GM23338 (cell line): Measurements from ENCODE around the gene CD247. TPM values are rescaled to one million over a fixed set of nuclear protein-coding genes. Genes with fewer than 3 reads are reported as not detected.

Experiments
- ATAC-seq: fragments of 200-7000 bp; cut with Tn5 transposase; 3 replicates; pipeline ENCODE4 v1.9.1; 2020
- DNase-seq: peaks from one replicate; pipeline ENCODE4 v3.0.0-alpha.2; 2015; ENCODE audit warnings: low spot score
- H2AFZ ChIP-seq: fragments of 200-600 bp; sonication (generic); 2 replicates; pipeline ENCODE4 v1.8.0; 2016; ENCODE audit warnings: antibody characterized with exemption, mild to moderate bottlenecking, moderate library complexity
- H3F3A ChIP-seq: fragments of 200-600 bp; sonication (generic); replicated peaks from 2 replicates; pipeline ENCODE4 v1.8.0; 2017; ENCODE audit warnings: antibody characterized with exemption, mixed run types, low read depth
- H3K27ac ChIP-seq: fragments of 200-600 bp; sonication (generic); 2 replicates; pipeline ENCODE4 v1.6.1; 2016; ENCODE audit warnings: low read depth
- H3K27me3 ChIP-seq: fragments of 200-600 bp; sonication (generic); 2 replicates; pipeline ENCODE4 v1.8.0; 2016; ENCODE audit warnings: mild to moderate bottlenecking, mixed run types, moderate library complexity; ENCODE audit not compliant: insufficient read depth
- H3K36me3 ChIP-seq: fragments of 200-600 bp; sonication (generic); 2 replicates; pipeline ENCODE4 v1.8.0; 2016; ENCODE audit warnings: mild to moderate bottlenecking; ENCODE audit not compliant: insufficient read depth
- H3K4me1 ChIP-seq: fragments of 200-600 bp; sonication (generic); 2 replicates; pipeline ENCODE4 v1.8.0; 2016; ENCODE audit warnings: mild to moderate bottlenecking, moderate library complexity; ENCODE audit not compliant: insufficient read depth
- H3K4me2 ChIP-seq: fragments of 200-600 bp; sonication (generic); 2 replicates; pipeline ENCODE4 v1.7.1; 2017; ENCODE audit warnings: mixed run types
- H3K4me3 ChIP-seq: fragments of 200-600 bp; sonication (generic); 2 replicates; pipeline ENCODE4 v1.6.1; 2016; ENCODE audit warnings: mixed run types
- H3K79me2 ChIP-seq: fragments of 200-600 bp; sonication (generic); replicated peaks from 2 replicates; pipeline ENCODE4 v1.8.0; 2017; ENCODE audit warnings: mild to moderate bottlenecking; ENCODE audit not compliant: insufficient read depth
- H3K9me2 ChIP-seq: fragments of 200-600 bp; sonication (generic); 2 replicates; pipeline ENCODE4 v1.8.0; 2017; ENCODE audit not compliant: insufficient read depth
- H4K20me1 ChIP-seq: fragments of 200-600 bp; sonication (generic); replicated peaks from 2 replicates; pipeline ENCODE4 v1.8.0; 2017; ENCODE audit warnings: mild to moderate bottlenecking; ENCODE audit not compliant: insufficient read depth
- H3K27ac Mint-ChIP-seq: 2 replicates; pipeline ENCODE4 v1.8.0; 2020; ENCODE audit warnings: inconsistent platforms, mild to moderate bottlenecking, moderate library complexity, mixed read lengths
- H3K27me3 Mint-ChIP-seq: 3 replicates; pipeline ENCODE4 v1.8.0; 2022; ENCODE audit warnings: low read depth, mild to moderate bottlenecking, moderate library complexity, mixed read lengths, inconsistent platforms; ENCODE audit not compliant: insufficient read depth, poor library complexity
- H3K36me3 Mint-ChIP-seq: 3 replicates; pipeline ENCODE4 v1.8.0; 2021; ENCODE audit warnings: low read depth, mild to moderate bottlenecking, inconsistent platforms, moderate library complexity, mixed read lengths
- H3K4me1 Mint-ChIP-seq: 3 replicates; pipeline ENCODE4 v1.8.0; 2020; ENCODE audit warnings: mild to moderate bottlenecking, inconsistent platforms, mixed read lengths
- H3K4me3 Mint-ChIP-seq: 3 replicates; pipeline ENCODE4 v1.8.0; 2021; ENCODE audit warnings: moderate library complexity, mild to moderate bottlenecking, inconsistent platforms, mixed read lengths
- H3K9me3 Mint-ChIP-seq: 3 replicates; pipeline ENCODE4 v1.8.0; 2020; ENCODE audit warnings: moderate library complexity, mild to moderate bottlenecking, inconsistent platforms, mixed read lengths
- CREB1 ChIP-seq: fragments of 250-450 bp; sonication (Bioruptor Pico); IDR thresholded peaks from 2 replicates; pipeline ENCODE4 v1.5.0; 2020; ENCODE audit warnings: low read depth, mild to moderate bottlenecking, moderate library complexity
- CTCF ChIP-seq, 2 experiments: fragments of 200-600 bp in 1 of 2; sonication (generic) in 1 of 2; conservative IDR thresholded peaks; 2 replicates each; pipeline versions ENCODE4 v1.5.1 to v1.6.1; 2016 to 2017; ENCODE audit warnings: antibody characterized with exemption in 2 of 2, low read depth in 2 of 2, mild to moderate bottlenecking in 2 of 2, moderate library complexity in 1 of 2
- ETS1 ChIP-seq: IDR thresholded peaks from 2 replicates; pipeline ENCODE4 v1.6.1; 2016; ENCODE audit warnings: antibody characterized with exemption
- EZH2 ChIP-seq: fragments of 200-600 bp; sonication (generic); IDR thresholded peaks from one replicate; pipeline ENCODE4 v1.8.0; 2017; ENCODE audit warnings: antibody characterized with exemption, mild to moderate bottlenecking, low read depth; ENCODE audit not compliant: unreplicated experiment
- EZH2phosphoT487 ChIP-seq: fragments of 200-600 bp; sonication (generic); IDR thresholded peaks from one replicate; pipeline ENCODE4 v1.8.1; 2018; ENCODE audit warnings: antibody characterized with exemption; ENCODE audit not compliant: unreplicated experiment
- JUNB ChIP-seq: IDR thresholded peaks from one replicate; pipeline ENCODE4 v1.6.1; 2016; ENCODE audit warnings: antibody characterized with exemption; ENCODE audit not compliant: unreplicated experiment
- NANOG ChIP-seq: IDR thresholded peaks from 2 replicates; pipeline ENCODE4 v1.6.1; 2016; ENCODE audit warnings: antibody characterized with exemption, borderline replicate concordance
- POLR2AphosphoS5 ChIP-seq: IDR thresholded peaks from 2 replicates; pipeline ENCODE4 v1.6.1; 2016; ENCODE audit warnings: antibody characterized with exemption, low read depth
- REST ChIP-seq: IDR thresholded peaks from one replicate; pipeline ENCODE4 v1.6.1; 2018; ENCODE audit warnings: antibody characterized with exemption; ENCODE audit not compliant: unreplicated experiment
- STAT1 ChIP-seq: IDR thresholded peaks from one replicate; pipeline ENCODE4 v1.6.1; 2016; ENCODE audit warnings: antibody characterized with exemption; ENCODE audit not compliant: unreplicated experiment
- ZNF331 ChIP-seq: fragments of 250-450 bp; sonication (Bioruptor Pico); IDR thresholded peaks from 2 replicates; pipeline ENCODE4 v1.5.0; 2020; ENCODE audit warnings: low read depth, mild to moderate bottlenecking, moderate library complexity
- ZNF462 ChIP-seq: fragments of 250-450 bp; sonication (Bioruptor Pico); IDR thresholded peaks from 2 replicates; pipeline ENCODE4 v1.5.0; 2020; ENCODE audit warnings: mild to moderate bottlenecking, moderate library complexity
- polyA plus RNA-seq: library from polyadenylated mRNA; unstranded; fragments of >200 nt; fragmentation: Nextera tagmentation; extraction: Ambion mirVana; gene quantifications from 2 replicates; pipeline ENCODE4 v1.2.1, GENCODE V29; 2016
- total RNA-seq: library from RNA; depleted of rRNA; stranded (reverse); fragments of >200 nt; shearing (Covaris generic); gene quantifications from 2 replicates; pipeline ENCODE4 v1.2.3, GENCODE V29; 2014

Gene CD247
- total and polyA plus RNA-seq, 2 experiments from 2014 or later: 1.2 to 1.4 TPM

GRCh38 chr1:167503626-167504466, 14.5 kb downstream of the CD247 start:
- no peak for DNase-seq
- Histone ChIP-seq H3F3A (no peaks in the 10 kb centered on the region), H3K4me3 (no peak overlapping the region), H3K36me3 (no peaks in the 10 kb centered on the region), H3K79me2 (no peaks in the 10 kb centered on the region), H3K9me2 (peaks cover 9% of the 10 kb centered on the region; the same call in 1 of the 2 replicates), H3K4me2 (peak overlapping the region; percentile 29; the same call in 1 of the 2 replicates), H3K27me3 (no peaks in the 10 kb centered on the region), H3K4me1 (peaks cover 15% of the 10 kb centered on the region), H3K27ac (no peak overlapping the region), H2AFZ (no peak overlapping the region), H4K20me1 (no peaks in the 10 kb centered on the region)
- TF ChIP-seq CREB1 (CRISPR knock-in tag) (no peak), EZH2 (no peak), CTCF (conservative IDR thresholded peaks at IDR 0.05; ENCODE audit: low read depth in 2 of 2) (no peak), POLR2AphosphoS5 (no peak), STAT1 (no peak), ETS1 (no peak), JUNB (no peak), NANOG (no peak), ZNF331 (CRISPR knock-in tag) (no peak), ZNF462 (CRISPR knock-in tag) (no peak), REST (no peak), EZH2phosphoT487 (no peak)
- Mint-ChIP-seq H3K4me3 (no peak overlapping the region), H3K4me1 (peaks cover 33% of the 10 kb centered on the region), H3K27me3 (no peaks in the 10 kb centered on the region), H3K36me3 (no peaks in the 10 kb centered on the region), H3K9me3 (no peaks in the 10 kb centered on the region), H3K27ac (no peak overlapping the region)
- ATAC-seq: peak; percentile 27
